IMR-90 (cell line): ENCODE data around the gene HOXA10. TPM values are rescaled to one million over a fixed set of nuclear protein-coding genes. Genes with fewer than 3 reads are reported as not detected.

Experiments
- ATAC-seq: fragments of 200-7000 bp; cut with Tn5 transposase; 2 replicates; pipeline ENCODE4 v1.9.1; 2020; ENCODE audit warnings: low read depth, mild to moderate bottlenecking, moderate library complexity
- BruUV-seq: library from RNA; stranded (reverse); fragments of 400-500 nt; replicated peaks from 2 replicates; lab custom pipeline; 2021; lab: Mats Ljungman, UMichigan
- CTCF ChIA-PET: fragments of 300-600 bp; formaldehyde crosslinking; extraction: SDS; loops from one replicate; lab custom pipeline; 2021; ENCODE audit warnings: antibody characterized with exemption; lab: Yijun Ruan, JAX
- POLR2A ChIA-PET: fragments of 300-600 bp; sonication (Branson Sonifier 250); formaldehyde crosslinking; loops from one replicate; lab custom pipeline; 2022; ENCODE audit warnings: antibody characterized with exemption; ENCODE audit not compliant: unreplicated experiment; lab: Charles Lee
- DNase-seq: peaks from one replicate; pipeline ENCODE4 v3.0.0; 2013
- H2AFZ ChIP-seq: replicated peaks from 2 replicates; pipeline ENCODE3; 2013; ENCODE audit warnings: low read length, mild to moderate bottlenecking; ENCODE audit not compliant: poor library complexity
- H2AK5ac ChIP-seq: 2 replicates; pipeline ENCODE4 v1.6.1; 2013; ENCODE audit warnings: low read depth, low read length, inconsistent platforms
- H2AK9ac ChIP-seq: replicated peaks from 2 replicates; pipeline ENCODE3; 2013; ENCODE audit warnings: mild to moderate bottlenecking, low read depth, low read length, moderate library complexity; ENCODE audit not compliant: poor library complexity
- H2BK120ac ChIP-seq: 2 replicates; pipeline ENCODE4 v1.6.1; 2013; ENCODE audit warnings: low read depth, low read length, inconsistent platforms
- H2BK15ac ChIP-seq: 3 replicates; pipeline ENCODE4 v1.6.1; 2013; ENCODE audit warnings: low read depth, low read length, inconsistent platforms
- H2BK20ac ChIP-seq: 2 replicates; pipeline ENCODE4 v1.6.1; 2013; ENCODE audit warnings: low read depth, mild to moderate bottlenecking, inconsistent platforms, low read length, moderate library complexity
- H2BK5ac ChIP-seq: 2 replicates; pipeline ENCODE4 v1.6.1; 2013; ENCODE audit warnings: mild to moderate bottlenecking, low read depth, low read length, inconsistent platforms; ENCODE audit not compliant: poor library complexity, severe bottlenecking
- H3K14ac ChIP-seq: replicated peaks from 2 replicates; pipeline ENCODE4 v1.6.1; 2013; ENCODE audit warnings: low read depth, low read length, inconsistent platforms
- H3K18ac ChIP-seq: 2 replicates; pipeline ENCODE4 v1.6.1; 2013; ENCODE audit warnings: low read depth, low read length, control low read depth
- H3K23ac ChIP-seq: 2 replicates; pipeline ENCODE4 v1.6.1; 2013; ENCODE audit warnings: low read depth, low read length, inconsistent platforms
- H3K27ac ChIP-seq: 2 replicates; pipeline ENCODE4 v1.5.1; 2013; ENCODE audit warnings: mild to moderate bottlenecking, control low read depth, low read length; ENCODE audit not compliant: insufficient read depth
- H3K27me3 ChIP-seq: 2 replicates; pipeline ENCODE4 v1.6.1; 2013; ENCODE audit warnings: low read length; ENCODE audit not compliant: control insufficient read depth, insufficient read depth
- H3K36me3 ChIP-seq: 2 replicates; pipeline ENCODE4 v1.6.1; 2013; ENCODE audit warnings: low read length, mixed read lengths; ENCODE audit not compliant: control insufficient read depth, insufficient read depth
- H3K4ac ChIP-seq: 2 replicates; pipeline ENCODE4 v1.6.1; 2013; ENCODE audit warnings: low read depth, low read length, inconsistent platforms
- H3K4me1 ChIP-seq: 2 replicates; pipeline ENCODE4 v1.6.1; 2013; ENCODE audit warnings: low read length, mixed read lengths; ENCODE audit not compliant: control insufficient read depth, insufficient read depth
- H3K4me2 ChIP-seq: 2 replicates; pipeline ENCODE4 v1.6.1; 2013; ENCODE audit warnings: low read depth, mild to moderate bottlenecking, control low read depth, low read length, moderate library complexity
- H3K4me3 ChIP-seq: 2 replicates; pipeline ENCODE4 v1.5.1; 2013; ENCODE audit warnings: low read depth, mild to moderate bottlenecking, control low read depth, low read length, moderate library complexity; ENCODE audit not compliant: insufficient read depth
- H3K56ac ChIP-seq: 2 replicates; pipeline ENCODE4 v1.6.1; 2013; ENCODE audit warnings: low read length, inconsistent platforms; ENCODE audit not compliant: insufficient read depth; ENCODE audit errors: extremely low read depth
- H3K79me1 ChIP-seq, 2 experiments: 2 replicates each; pipeline ENCODE4 v1.6.1; 2013; ENCODE audit warnings: low read length in 2 of 2, inconsistent platforms in 1 of 2, low read depth in 1 of 2
- H3K9ac ChIP-seq: 2 replicates; pipeline ENCODE4 v1.6.1; 2013; ENCODE audit warnings: low read depth, low read length, control low read depth
- H3K9me1 ChIP-seq: 2 replicates; pipeline ENCODE4 v1.6.1; 2013; ENCODE audit warnings: low read length, inconsistent platforms; ENCODE audit not compliant: insufficient read depth
- H3K9me3 ChIP-seq: 2 replicates; pipeline ENCODE4 v1.6.1; 2013; ENCODE audit warnings: low read length; ENCODE audit not compliant: control insufficient read depth, insufficient read depth
- H4K20me1 ChIP-seq: 2 replicates; pipeline ENCODE4 v1.6.1; 2013; ENCODE audit warnings: low read length, inconsistent platforms; ENCODE audit not compliant: insufficient read depth
- H4K5ac ChIP-seq: 2 replicates; pipeline ENCODE4 v1.6.1; 2013; ENCODE audit warnings: mild to moderate bottlenecking, low read depth, low read length, control low read depth
- H4K8ac ChIP-seq, 2 experiments: 2 replicates each; pipeline ENCODE4 v1.6.1; 2013; ENCODE audit warnings: low read depth in 2 of 2, low read length in 2 of 2, control low read depth in 1 of 2, inconsistent platforms in 1 of 2
- H4K91ac ChIP-seq: 2 replicates; pipeline ENCODE4 v1.6.1; 2013; ENCODE audit warnings: low read depth, low read length, inconsistent platforms; ENCODE audit not compliant: insufficient read depth
- BHLHE40 ChIP-seq: fragments of 150-350 bp; IDR thresholded peaks from 2 replicates; pipeline ENCODE4 v1.6.1; 2016; ENCODE audit warnings: mild to moderate bottlenecking, low read depth, low read length
- CEBPB ChIP-seq: IDR thresholded peaks from 2 replicates; pipeline ENCODE4 v1.6.1; 2012; ENCODE audit warnings: low read depth, low read length, improper control_type of control experiment
- CHD1 ChIP-seq: IDR thresholded peaks from 2 replicates; pipeline ENCODE4 v1.6.1; 2012; ENCODE audit warnings: low read depth, low read length, improper control_type of control experiment
- CTCF ChIP-seq: conservative IDR thresholded peaks from 2 replicates; pipeline ENCODE4 v1.5.1; 2012; ENCODE audit warnings: mild to moderate bottlenecking, low read depth, low read length, improper control_type of control experiment
- ELK1 ChIP-seq: fragments of 150-350 bp; IDR thresholded peaks from 2 replicates; pipeline ENCODE4 v1.6.1; 2016; ENCODE audit warnings: low read depth, mild to moderate bottlenecking, low read length, moderate library complexity, borderline replicate concordance
- FOS ChIP-seq: fragments of 150-350 bp; IDR thresholded peaks from 2 replicates; pipeline ENCODE4 v1.6.1; 2016; ENCODE audit warnings: low read depth, low read length
- MAFK ChIP-seq: IDR thresholded peaks from 2 replicates; pipeline ENCODE4 v1.6.1; 2012; ENCODE audit warnings: low read depth, low read length, improper control_type of control experiment
- MAZ ChIP-seq: IDR thresholded peaks from 2 replicates; pipeline ENCODE4 v1.6.1; 2012; ENCODE audit warnings: low read depth, mild to moderate bottlenecking, low read length, improper control_type of control experiment, moderate library complexity, borderline replicate concordance
- MXI1 ChIP-seq: IDR thresholded peaks from 2 replicates; pipeline ENCODE4 v1.6.1; 2012; ENCODE audit warnings: low read depth, mild to moderate bottlenecking, low read length, moderate library complexity, borderline replicate concordance
- NFE2L2 ChIP-seq: fragments of 150-350 bp; IDR thresholded peaks from 2 replicates; pipeline ENCODE4 v1.6.1; 2016; ENCODE audit warnings: low read depth, mild to moderate bottlenecking, low read length
- POLR2A ChIP-seq: IDR thresholded peaks from 2 replicates; pipeline ENCODE4 v1.6.1; 2012; ENCODE audit warnings: mild to moderate bottlenecking, low read depth, low read length
- RAD21 ChIP-seq: IDR thresholded peaks from 2 replicates; pipeline ENCODE4 v1.6.1; 2012; ENCODE audit warnings: low read length, improper control_type of control experiment
- RCOR1 ChIP-seq: IDR thresholded peaks from 2 replicates; pipeline ENCODE4 v1.6.1; 2012; ENCODE audit warnings: mild to moderate bottlenecking, low read length, improper control_type of control experiment; ENCODE audit not compliant: insufficient replicate concordance
- RFX5 ChIP-seq: IDR thresholded peaks from 2 replicates; pipeline ENCODE4 v1.8.0; 2012; ENCODE audit warnings: low read depth, mild to moderate bottlenecking, low read length, moderate library complexity
- USF2 ChIP-seq: fragments of 150-350 bp; IDR thresholded peaks from 2 replicates; pipeline ENCODE4 v1.6.1; 2017; ENCODE audit warnings: mild to moderate bottlenecking, antibody characterized with exemption, low read length, low read depth
- WGBS, 2 experiments: methylation state at CpG; one replicate each; pipeline versions ENCODE4 v1.1.5 to v1.1.7; 2013; ENCODE audit warnings: missing lambda C conversion rate in 2 of 2; ENCODE audit not compliant: insufficient read length in 1 of 2; ENCODE audit errors: extremely low coverage in 2 of 2; 5-methylcytosine and 5-hydroxymethylcytosine counted together
- dilution Hi-C: fragments of 300-500 bp; cut with HindIII; formaldehyde crosslinking; loops from one replicate; pipeline ENCODE4 v1.14.3; 2018; ENCODE audit warnings: low sequenced_read_pairs; ENCODE audit not compliant: unreplicated experiment
- in situ Hi-C: fragments of 300-500 bp; cut with MboI; formaldehyde crosslinking; loops from 3 replicates; pipeline ENCODE4 v1.14.3; 2019; ENCODE audit warnings: low sequenced_read_pairs, inconsistent platforms, mixed read lengths
- intact Hi-C: fragments of 100-400 bp; cut with micrococcal nuclease; formaldehyde crosslinking; loops from 2 replicates; pipeline ENCODE4 v1.10.0; 2022
- polyA plus RNA-seq, 3 experiments: library from polyadenylated mRNA; depleted of rRNA; stranded (reverse); fragments of >200 nt; gene quantifications; 2 replicates each; pipeline ENCODE4 v1.2.3, GENCODE V29; 2012; ENCODE audit warnings: low replicate concordance in 1 of 3
- total RNA-seq: library from RNA; depleted of rRNA; stranded (reverse); fragments of >200 nt; gene quantifications from 2 replicates; pipeline ENCODE4 v1.2.3, GENCODE V29; 2012

HOXA10 gene
- total and polyA plus RNA-seq, 2 of the 4 experiments (the other 2 are of a cell fraction): 0.10 to 0.18 TPM

GRCh38 chr7:27213433-27214238, 39.5 kb upstream of the HOXA10 start:
- H3K9me1 ChIP-seq: no peaks in the 10 kb centered on the region
- H2AK5ac ChIP-seq: no peak overlapping the region
- peaks cover 90% of the 10 kb centered on the region for H3K27me3 ChIP-seq
- DNase-seq: no peak
- no peak overlapping the region for H2BK15ac ChIP-seq
- H4K20me1 ChIP-seq: no peaks in the 10 kb centered on the region
- H3K4me3 ChIP-seq: no peak overlapping the region
- no peaks in the 10 kb centered on the region for H3K36me3 ChIP-seq
- no peak for TF ChIP-seq BHLHE40
- no peak for TF ChIP-seq NFE2L2
- no peak for TF ChIP-seq RCOR1
- TF ChIP-seq RAD21: no peak
- TF ChIP-seq POLR2A: no peak
- TF ChIP-seq MAZ: no peak
- no peak for TF ChIP-seq MXI1
- no peak for TF ChIP-seq CHD1
- no peak for TF ChIP-seq ELK1
- TF ChIP-seq USF2: no peak
- no peak for TF ChIP-seq MAFK
- no peak for TF ChIP-seq CEBPB
- no peak for TF ChIP-seq RFX5
- no peak for TF ChIP-seq FOS
- no peak for TF ChIP-seq CTCF
- H3K18ac ChIP-seq: no peak overlapping the region
- no peak overlapping the region for H4K91ac ChIP-seq
- ATAC-seq: no peak
- intact Hi-C loops (loop anchor here (5.0 kb wide), 3 partner anchors 449 to 809 kb away; partner anchors contain the start of gene HIBADH), dilution Hi-C loops (no loop called here), in situ Hi-C loops (no loop called here)
- H4K8ac ChIP-seq: no peak overlapping the region
- no peak overlapping the region for H3K23ac ChIP-seq
- BruUV-seq: no TSS peak
- H2BK20ac ChIP-seq: no peak overlapping the region
- no peak overlapping the region for H3K14ac ChIP-seq
- H3K4ac ChIP-seq: no peak overlapping the region
- H3K56ac ChIP-seq: no peak overlapping the region
- ChIA-PET CTCF (no interaction called here), POLR2A (no interaction called here)
- H3K79me1 ChIP-seq: no peaks in the 10 kb centered on the region
- no peaks in the 10 kb centered on the region for H3K4me1 ChIP-seq
- H2BK5ac ChIP-seq: no peak overlapping the region
- H2AK9ac ChIP-seq: no peak overlapping the region
- H2AFZ ChIP-seq: no peak overlapping the region
- H3K27ac ChIP-seq: no peak overlapping the region
- H4K5ac ChIP-seq: no peak overlapping the region
- H3K9ac ChIP-seq: no peak overlapping the region
- WGBS, 2 experiments: 19% methylated on average over 13 of the region's 50 CpGs; no CpG with 5 or more reads in 1 of the 2 experiments
- no peak overlapping the region for H3K4me2 ChIP-seq
- H2BK120ac ChIP-seq: no peak overlapping the region
- H3K9me3 ChIP-seq: no peaks in the 10 kb centered on the region
